Measurements from ENCODE around the gene THOC7. TPM values are rescaled to one million over a fixed set of nuclear protein-coding genes. Genes with fewer than 3 reads are reported as not detected.

The THOC7 gene
- total and polyA plus RNA-seq, 7 donors = 61.0 to 102 (median 76.9) TPM

DNA sequence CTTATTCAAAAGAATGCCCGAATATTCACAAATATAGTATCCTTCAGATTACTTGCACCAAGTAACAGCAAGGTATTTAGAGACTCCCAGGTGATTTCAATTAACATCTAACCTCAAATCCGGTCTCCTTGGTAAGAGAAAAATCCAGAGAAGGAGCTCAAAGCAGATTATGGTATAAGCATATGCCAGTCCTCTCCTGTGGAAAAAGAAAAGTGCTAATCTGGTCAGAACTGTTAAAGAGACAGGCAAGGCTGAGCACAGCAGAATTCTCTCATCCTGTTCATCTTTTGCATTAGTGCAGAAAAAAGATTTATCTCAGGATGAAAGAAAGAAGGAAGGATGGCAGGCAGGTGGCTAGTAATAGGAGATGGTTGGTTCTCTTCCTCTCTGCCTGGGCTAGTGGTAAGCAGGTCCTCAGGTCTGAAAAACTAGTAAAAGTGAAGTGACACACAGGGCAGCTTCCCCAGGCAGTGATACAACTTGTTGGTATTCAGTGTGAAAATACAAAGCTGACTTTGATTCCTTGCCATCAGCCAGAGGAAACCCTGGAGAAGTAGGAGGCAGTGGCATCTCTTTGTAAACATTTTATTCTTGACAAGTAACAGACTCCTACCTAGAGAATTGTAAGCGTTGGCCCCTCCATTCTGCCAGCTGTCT lies 14.3 kb upstream of the THOC7 start:
- Histone ChIP-seq H3K27ac (no peak overlapping the region), H3K4me3 (no peak overlapping the region), H3K27me3 (ENCODE audit: insufficient read depth in 3 of 3, low read length in 2 of 3) (no peaks in the 10 kb centered on the region), H3K4me1 (peaks cover 37% of the 10 kb centered on the region), H3K9me3 (no peaks in the 10 kb centered on the region), H3K36me3 (ENCODE audit: insufficient read depth in 1 of 2, low read depth in 1 of 2) (no peaks in the 10 kb centered on the region)
- peak in 1 of 4 donors; percentile 59 for ATAC-seq
- WGBS, 3 donors = 81 to 87% (median 83%) methylated on average over 3 of the region's 3 CpGs
- intact Hi-C loops (cut with DNase I) = no loop called here
- TF ChIP-seq CTCF (IDR thresholded peaks at IDR 0.05) = no peak
- no peak for DNase-seq

DNA sequence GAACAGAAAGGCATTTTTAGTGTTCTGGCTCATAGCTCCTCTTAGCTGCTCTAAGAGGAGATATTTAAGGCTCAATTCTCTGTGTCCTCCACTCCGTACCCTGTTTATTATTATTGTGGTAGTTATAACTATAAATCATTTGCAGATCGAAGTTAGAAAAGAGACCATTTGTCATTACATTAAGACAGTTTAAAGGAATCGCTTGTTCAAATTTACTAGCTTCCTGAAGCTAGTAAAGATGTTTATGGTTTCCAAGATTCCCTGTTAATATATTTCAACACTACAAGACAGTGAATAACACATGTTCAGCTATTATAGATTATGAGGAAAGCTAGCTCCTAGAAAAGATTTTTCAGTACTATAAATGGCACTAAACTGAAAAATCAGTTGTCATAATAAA lies 12.7 kb upstream of the THOC7 start:
- TF ChIP-seq CTCF (IDR thresholded peaks at IDR 0.05) = no peak
- Histone ChIP-seq H3K36me3 (ENCODE audit: insufficient read depth in 1 of 2, low read depth in 1 of 2) (no peaks in the 10 kb centered on the region), H3K27ac (no peak overlapping the region), H3K27me3 (ENCODE audit: insufficient read depth in 3 of 3, low read length in 2 of 3) (no peaks in the 10 kb centered on the region), H3K4me3 (no peak overlapping the region), H3K9me3 (no peaks in the 10 kb centered on the region), H3K4me1 (peaks cover 49% of the 10 kb centered on the region)
- DNase-seq (no peak), ATAC-seq (no peak)
- 60 to 74% (median 63%) methylated on average over 3 of the region's 3 CpGs for WGBS, 3 donors
- intact Hi-C loops (cut with DNase I) = no loop called here

DNA sequence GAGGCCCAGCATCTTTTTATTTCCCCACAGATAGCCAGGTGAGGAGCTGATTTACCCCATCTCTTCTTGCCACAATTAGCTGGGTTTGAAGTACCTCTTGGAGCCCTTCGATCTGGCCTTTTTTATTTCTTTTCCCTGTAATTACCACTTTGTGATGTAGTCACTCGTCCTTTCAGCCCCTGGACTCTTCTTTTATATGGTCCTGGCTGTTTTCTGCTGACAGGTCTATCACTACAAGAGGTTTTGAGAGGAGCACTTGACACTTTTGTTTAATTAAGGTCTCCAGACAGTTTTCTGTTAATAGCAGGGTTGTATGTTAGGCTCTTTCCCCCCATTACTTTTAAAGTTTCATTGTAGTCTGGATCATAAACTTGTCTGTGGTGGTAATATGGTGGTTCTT lies 11.9 kb upstream of the THOC7 start:
- Histone ChIP-seq H3K27ac (no peak overlapping the region), H3K27me3 (ENCODE audit: insufficient read depth in 3 of 3, low read length in 2 of 3) (no peaks in the 10 kb centered on the region), H3K36me3 (ENCODE audit: insufficient read depth in 1 of 2, low read depth in 1 of 2) (no peaks in the 10 kb centered on the region), H3K4me3 (no peak overlapping the region), H3K4me1 (peaks cover 57% of the 10 kb centered on the region), H3K9me3 (no peaks in the 10 kb centered on the region)
- intact Hi-C loops (cut with DNase I) = no loop called here
- ATAC-seq (no peak), DNase-seq (no peak)
- TF ChIP-seq CTCF (IDR thresholded peaks at IDR 0.05) = no peak
- WGBS, 3 donors = 84 to 89% (median 87%) methylated on average over 2 of the region's 2 CpGs

GRCh38 chr3:63874769-63875168 lies 11.2 kb upstream of the THOC7 start:
- Histone ChIP-seq H3K4me1 (peaks cover 63% of the 10 kb centered on the region), H3K9me3 (no peaks in the 10 kb centered on the region), H3K4me3 (no peak overlapping the region), H3K36me3 (ENCODE audit: insufficient read depth in 1 of 2, low read depth in 1 of 2) (no peaks in the 10 kb centered on the region), H3K27ac (no peak overlapping the region), H3K27me3 (ENCODE audit: insufficient read depth in 3 of 3, low read length in 2 of 3) (no peaks in the 10 kb centered on the region)
- TF ChIP-seq CTCF (IDR thresholded peaks at IDR 0.05) = no peak
- no peak for DNase-seq
- WGBS, 3 donors = 46 to 78% (median 52%) methylated on average over 3 of the region's 3 CpGs
- intact Hi-C loops (cut with DNase I) = no loop called here
- ATAC-seq = no peak
